ENCODE data around the gene SEMA3E.

Gene SEMA3E

GRCh38 chr7:83337050-83337449, 311.9 kb downstream of the SEMA3E start:
- TF ChIP-seq CTCF (IDR thresholded peaks at IDR 0.05; ENCODE audit: low read depth, low read length), result no peak
- no peak overlapping the region for H3K4me3 ChIP-seq (replicated peaks in 1 of 2; ENCODE audit: low read depth in 2 of 2, low read length in 2 of 2)
- no peak for DNase-seq (ENCODE audit: low read depth in 2 of 2)

- H3K4me3 ChIP-seq (replicated peaks in 1 of 2; ENCODE audit: low read depth in 2 of 2, low read length in 2 of 2), result no peak overlapping the region
- DNase-seq (ENCODE audit: low read depth in 2 of 2), result no peak
- no peak for TF ChIP-seq CTCF (IDR thresholded peaks at IDR 0.05; ENCODE audit: low read depth, low read length)
These were observed 322.7 kb downstream of the SEMA3E start for GRCh38 chr7:83326223-83326622.

- DNase-seq (ENCODE audit: low read depth in 2 of 2), result no peak
- no peak for TF ChIP-seq CTCF (IDR thresholded peaks at IDR 0.05; ENCODE audit: low read depth, low read length)
- no peak overlapping the region for H3K4me3 ChIP-seq (replicated peaks in 1 of 2; ENCODE audit: low read depth in 2 of 2, low read length in 2 of 2)
These were observed 323.9 kb downstream of the SEMA3E start for GRCh38 chr7:83325083-83325482.

GRCh38 chr7:83324596-83324995, 324.3 kb downstream of the SEMA3E start:
- no peak for TF ChIP-seq CTCF (IDR thresholded peaks at IDR 0.05; ENCODE audit: low read depth, low read length)
- no peak overlapping the region for H3K4me3 ChIP-seq (replicated peaks in 1 of 2; ENCODE audit: low read depth in 2 of 2, low read length in 2 of 2)
- DNase-seq (ENCODE audit: low read depth in 2 of 2), result no peak

- no peak overlapping the region for H3K4me3 ChIP-seq (replicated peaks in 1 of 2; ENCODE audit: low read depth in 2 of 2, low read length in 2 of 2)
- no peak for DNase-seq (ENCODE audit: low read depth in 2 of 2)
- no peak for TF ChIP-seq CTCF (IDR thresholded peaks at IDR 0.05; ENCODE audit: low read depth, low read length)
These were observed 327.9 kb downstream of the SEMA3E start for GRCh38 chr7:83321011-83321410.

DNA sequence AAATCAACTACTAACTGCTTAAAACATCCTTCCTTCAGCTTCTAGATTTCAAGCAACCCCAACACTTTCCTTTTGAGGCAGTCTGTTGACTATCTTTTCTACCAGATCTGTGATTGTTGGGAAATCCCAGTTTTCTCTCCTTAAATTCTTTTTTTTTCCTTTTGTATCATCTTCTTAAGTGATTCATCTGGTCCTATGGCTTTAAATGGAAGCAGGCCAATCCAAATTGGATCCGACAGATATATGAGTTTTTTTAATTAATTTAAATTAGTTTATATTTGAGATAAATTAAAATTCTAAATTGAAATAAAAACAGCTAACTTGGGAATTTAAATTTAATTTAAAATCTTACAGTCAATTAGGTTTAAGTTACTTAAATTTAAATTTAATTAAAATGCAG, 335.0 kb downstream of the SEMA3E start:
- no peak for DNase-seq (ENCODE audit: low read depth in 2 of 2)
- no peak overlapping the region for H3K4me3 ChIP-seq (replicated peaks in 1 of 2; ENCODE audit: low read depth in 2 of 2, low read length in 2 of 2)
- TF ChIP-seq CTCF (IDR thresholded peaks at IDR 0.05; ENCODE audit: low read depth, low read length), result no peak
